NB4 (cell line): Measurements from ENCODE around the gene GJA3.

Experiments used
- MAX ChIP-seq: IDR thresholded peaks from 2 replicates; pipeline ENCODE4 v1.6.1; 2011; ENCODE audit warnings: low read depth, low read length
- TF ChIP-seq, protein P1 (sequence below): IDR thresholded peaks from one replicate; pipeline ENCODE4 v1.5.1; 2012; ENCODE audit warnings: low read depth, low read length

DNA sequence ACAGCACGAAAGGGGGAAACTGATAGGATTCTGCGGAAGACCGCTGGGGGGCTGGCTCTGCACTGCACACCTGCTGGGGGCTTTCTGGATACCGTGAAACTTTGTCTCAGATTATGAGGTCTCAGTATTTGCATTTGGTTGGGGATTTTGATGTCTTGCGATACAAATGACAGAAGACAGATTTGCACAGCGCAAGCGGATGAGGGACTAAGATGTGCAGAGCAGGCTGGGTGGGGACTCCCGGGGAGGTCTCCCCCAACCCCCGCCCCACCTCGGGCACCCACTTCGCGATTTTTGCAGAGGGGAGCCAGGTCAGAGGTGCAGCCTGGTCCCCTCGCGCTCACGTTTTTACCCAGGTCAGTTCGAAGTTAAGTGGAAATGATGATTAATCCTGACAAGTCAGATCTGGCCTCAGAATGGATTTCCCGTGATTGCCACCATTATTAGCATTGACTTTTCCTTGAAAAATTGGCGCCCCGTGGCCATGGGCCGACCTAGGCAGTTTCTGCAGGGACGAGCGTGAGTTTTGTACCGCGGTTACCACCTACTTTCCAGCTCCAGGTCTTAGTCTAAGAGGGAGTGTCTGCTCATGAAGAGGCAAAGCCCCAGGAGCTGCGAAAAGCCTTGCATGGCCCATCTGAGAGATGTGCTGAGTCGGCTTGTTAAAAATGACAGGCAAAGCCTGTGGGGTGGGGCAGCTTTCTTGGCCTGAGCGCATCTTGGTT lies 33.2 kb upstream of the GJA3 start:
- TF ChIP-seq, protein P1, sequence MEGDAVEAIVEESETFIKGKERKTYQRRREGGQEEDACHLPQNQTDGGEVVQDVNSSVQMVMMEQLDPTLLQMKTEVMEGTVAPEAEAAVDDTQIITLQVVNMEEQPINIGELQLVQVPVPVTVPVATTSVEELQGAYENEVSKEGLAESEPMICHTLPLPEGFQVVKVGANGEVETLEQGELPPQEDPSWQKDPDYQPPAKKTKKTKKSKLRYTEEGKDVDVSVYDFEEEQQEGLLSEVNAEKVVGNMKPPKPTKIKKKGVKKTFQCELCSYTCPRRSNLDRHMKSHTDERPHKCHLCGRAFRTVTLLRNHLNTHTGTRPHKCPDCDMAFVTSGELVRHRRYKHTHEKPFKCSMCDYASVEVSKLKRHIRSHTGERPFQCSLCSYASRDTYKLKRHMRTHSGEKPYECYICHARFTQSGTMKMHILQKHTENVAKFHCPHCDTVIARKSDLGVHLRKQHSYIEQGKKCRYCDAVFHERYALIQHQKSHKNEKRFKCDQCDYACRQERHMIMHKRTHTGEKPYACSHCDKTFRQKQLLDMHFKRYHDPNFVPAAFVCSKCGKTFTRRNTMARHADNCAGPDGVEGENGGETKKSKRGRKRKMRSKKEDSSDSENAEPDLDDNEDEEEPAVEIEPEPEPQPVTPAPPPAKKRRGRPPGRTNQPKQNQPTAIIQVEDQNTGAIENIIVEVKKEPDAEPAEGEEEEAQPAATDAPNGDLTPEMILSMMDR, result no peak
- TF ChIP-seq MAX, result no peak
